ENCODE measurements around the gene SLC2A1. TPM values are rescaled to one million over a fixed set of nuclear protein-coding genes. Genes with fewer than 3 reads are reported as not detected.

Gene SLC2A1
- total RNA-seq, 2 donors from 2014 or later = 4.2 to 13.2 TPM

DNA sequence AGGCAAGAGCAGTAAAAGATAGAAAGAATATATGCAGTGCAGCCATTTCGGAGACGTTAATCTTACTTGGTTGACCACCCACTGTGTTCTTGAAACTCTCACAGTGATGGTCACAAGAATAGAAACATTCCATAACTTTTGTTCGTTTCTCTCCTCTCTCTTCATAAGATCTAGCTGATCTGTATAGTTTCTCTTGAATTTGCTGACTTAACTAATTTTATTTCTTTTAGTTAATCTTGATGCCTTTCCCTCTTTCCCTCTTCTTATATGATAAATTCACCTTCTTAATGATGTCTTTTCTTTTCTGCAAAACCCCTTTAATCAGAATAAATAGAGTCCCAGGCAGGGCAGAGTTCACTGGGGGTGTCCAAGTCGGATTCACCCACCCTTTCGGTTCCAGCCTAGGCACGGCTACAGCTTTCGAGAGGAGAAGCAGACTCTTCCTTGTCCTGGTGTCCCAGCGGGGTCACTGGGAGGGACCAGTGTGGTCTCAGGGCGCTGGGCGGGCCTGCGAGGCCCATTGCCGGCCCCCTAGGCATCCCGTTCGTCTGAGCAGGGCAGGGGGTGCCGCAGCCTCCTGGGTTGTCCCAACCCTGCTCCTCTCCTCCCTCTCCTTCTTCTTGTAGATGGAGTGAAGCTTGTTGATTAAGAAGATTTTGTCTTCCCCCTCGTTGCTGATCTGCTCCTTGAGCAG is 72.5 kb downstream of the SLC2A1 start:
- no peaks in the 10 kb centered on the region for H3K9me3 ChIP-seq
- intact Hi-C loops (cut with DNase I) = no loop called here
- WGBS, 2 donors = 73 to 76% methylated on average over 16 of the region's 16 CpGs
- no peak for ATAC-seq
- H3K4me1 ChIP-seq = no peaks in the 10 kb centered on the region
- TF ChIP-seq CTCF (IDR thresholded peaks at IDR 0.05) = no peak
- TF ChIP-seq POLR2A (IDR thresholded peaks at IDR 0.05) = no peak
- no peaks in the 10 kb centered on the region for H3K27me3 ChIP-seq
- no peak for DNase-seq
- no peak overlapping the region for H3K4me3 ChIP-seq
- no peak overlapping the region for H3K27ac ChIP-seq
- no peaks in the 10 kb centered on the region for H3K36me3 ChIP-seq (replicated peaks in 1 of 2; ENCODE audit: insufficient read depth in 1 of 2, low read depth in 2 of 2)

DNA sequence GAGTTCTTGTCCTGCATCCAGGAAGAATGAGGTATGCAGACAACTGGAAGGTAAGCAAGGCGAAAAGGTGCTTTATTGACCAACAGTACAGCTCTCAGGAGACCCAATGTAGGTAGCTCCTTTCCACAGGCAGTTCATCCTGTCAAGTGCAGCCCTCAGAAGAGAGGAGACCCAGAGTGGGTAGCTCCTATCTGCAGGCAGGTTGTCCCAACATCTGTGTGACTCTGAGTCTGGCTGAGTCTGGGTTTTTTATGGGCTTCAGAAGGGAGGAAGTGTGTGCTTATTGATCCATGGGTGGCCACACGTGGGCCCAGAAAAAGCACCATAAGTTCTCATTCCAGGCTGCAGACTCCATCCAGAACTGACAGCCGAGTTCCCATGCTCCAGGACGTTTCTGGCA is 78.3 kb downstream of the SLC2A1 start:
- Histone ChIP-seq H3K9me3 (no peaks in the 10 kb centered on the region), H3K27me3 (no peaks in the 10 kb centered on the region), H3K36me3 (replicated peaks in 1 of 2; ENCODE audit: insufficient read depth in 1 of 2, low read depth in 2 of 2) (no peaks in the 10 kb centered on the region), H3K4me1 (no peaks in the 10 kb centered on the region), H3K27ac (no peak overlapping the region), H3K4me3 (no peak overlapping the region)
- ATAC-seq (no peak), DNase-seq (no peak)
- WGBS, 2 donors = 58 to 70% methylated on average over 4 of the region's 4 CpGs
- no peak for TF ChIP-seq POLR2A (IDR thresholded peaks at IDR 0.05)
- TF ChIP-seq CTCF (IDR thresholded peaks at IDR 0.05) = no peak
- intact Hi-C loops (cut with DNase I) = no loop called here

- TF ChIP-seq CTCF (IDR thresholded peaks at IDR 0.05) (no peak), POLR2A (IDR thresholded peaks at IDR 0.05) (no peak)
- Histone ChIP-seq H3K9me3 (no peaks in the 10 kb centered on the region), H3K4me1 (no peaks in the 10 kb centered on the region), H3K27ac (no peak overlapping the region), H3K36me3 (replicated peaks in 1 of 2; ENCODE audit: insufficient read depth in 1 of 2, low read depth in 2 of 2) (no peaks in the 10 kb centered on the region), H3K27me3 (no peaks in the 10 kb centered on the region), H3K4me3 (no peak overlapping the region)
- intact Hi-C loops (cut with DNase I) = no loop called here
- DNase-seq = no peak
- WGBS, 2 donors = 61 to 70% methylated on average over 2 of the region's 2 CpGs
- ATAC-seq = no peak
These were observed 81.3 kb downstream of the SLC2A1 start for GRCh38 chr1:42877380-42877779.

DNA sequence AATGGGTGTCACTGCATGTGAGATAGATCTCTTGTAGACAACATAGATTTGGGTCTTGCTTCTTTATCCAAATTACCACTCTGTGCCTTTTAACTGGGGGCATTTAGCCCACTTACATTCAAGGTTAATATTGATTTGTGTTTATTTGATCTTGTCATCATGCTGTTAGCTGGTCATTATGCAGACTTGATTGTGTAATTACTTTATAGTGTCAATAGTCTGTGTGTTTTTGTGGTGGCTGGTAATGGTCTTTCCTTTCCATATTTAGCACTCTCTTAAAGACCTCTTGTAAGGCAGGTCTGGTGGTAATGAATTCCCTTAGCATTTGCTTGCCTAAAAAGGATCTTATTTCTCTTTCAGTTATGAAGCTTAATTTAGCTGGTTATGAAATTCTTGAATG is 82.7 kb downstream of the SLC2A1 start:
- no peak overlapping the region for H3K4me3 ChIP-seq
- no peaks in the 10 kb centered on the region for H3K4me1 ChIP-seq
- intact Hi-C loops (cut with DNase I) = no loop called here
- no peaks in the 10 kb centered on the region for H3K27me3 ChIP-seq
- H3K36me3 ChIP-seq (replicated peaks in 1 of 2; ENCODE audit: insufficient read depth in 1 of 2, low read depth in 2 of 2) = no peaks in the 10 kb centered on the region
- no peak for ATAC-seq
- DNase-seq = no peak
- no peak overlapping the region for H3K27ac ChIP-seq
- H3K9me3 ChIP-seq = no peaks in the 10 kb centered on the region
- TF ChIP-seq POLR2A (IDR thresholded peaks at IDR 0.05) (no peak), CTCF (IDR thresholded peaks at IDR 0.05) (no peak)

Small RNA genes lying within 50 kb of the gene (small RNA-seq; reads per million reads assigned to genes)
- gene RNU6-880P = not detected

Other genes starting within 250 kb of the SLC2A1 start
- not detected for gene CLDN19, start 218.6 kb downstream of the SLC2A1 start, total RNA-seq
- gene P3H1, start 191.8 kb downstream of the SLC2A1 start, total RNA-seq = 10 to 100 TPM; 16.9 to 34.9 TPM
- 1 to 10 TPM; 2.0 to 2.1 TPM for gene C1orf50, start 191.6 kb downstream of the SLC2A1 start, total RNA-seq
- not detected for gene TMEM269, start 173.9 kb downstream of the SLC2A1 start, total RNA-seq
- gene ERMAP, start 141.7 kb downstream of the SLC2A1 start, total RNA-seq = 10 to 100 TPM in 1 of 2 donors, 1 to 10 TPM in 1; 8.8 to 11.9 TPM
- gene SVBP, start 141.5 kb downstream of the SLC2A1 start, total RNA-seq = 10 to 100 TPM; 12.2 to 12.5 TPM
- gene ZNF691, start 112.3 kb downstream of the SLC2A1 start, total RNA-seq = 10 to 100 TPM in 1 of 2 donors, 1 to 10 TPM in 1; 6.7 to 12.9 TPM
- 10 to 100 TPM; 27.5 to 35.3 TPM for gene EBNA1BP2, start 213.4 kb upstream of the SLC2A1 start, total RNA-seq
- gene CFAP57, start 213.5 kb upstream of the SLC2A1 start, total RNA-seq = 1 to 10 TPM in 1 of 2 donors, under 1 TPM in 1; 0.26 to 1.3 TPM